Measurements from ENCODE around the gene CCDC174.

GRCh38 chr3:14631101-14631497 lies 20.5 kb upstream of the CCDC174 start:
- TF ChIP-seq CTCF (IDR thresholded peaks at IDR 0.05), result no peak
- no peak for TF ChIP-seq EZH2 (IDR thresholded peaks at IDR 0.05; ENCODE audit: borderline replicate concordance, insufficient read depth, low read depth, low read length, poor library complexity, severe bottlenecking)

All from B cell (primary cell).